Astrocyte of the cerebellum (primary cell): ENCODE data around the gene PSMA6.

Experiments
- DNase-seq: peaks from one replicate; pipeline ENCODE4 v3.0.0-alpha.2; 2011; ENCODE audit warnings: low read depth
- H3K4me3 ChIP-seq: 2 replicates; pipeline ENCODE4 v1.5.1; 2011; ENCODE audit warnings: mild to moderate bottlenecking, low read depth, low read length, moderate library complexity
- in situ Hi-C: cut with HindIII; loops from 2 replicates; pipeline ENCODE4 v1.10.0; 2017; ENCODE audit warnings: low sequenced_read_pairs
- TF ChIP-seq, protein P1 (sequence below): IDR thresholded peaks from 2 replicates; pipeline ENCODE4 v1.5.1; 2012; ENCODE audit warnings: low read length, low read depth, moderate library complexity, mild to moderate bottlenecking; ENCODE audit errors: missing control alignments

The PSMA6 gene

DNA sequence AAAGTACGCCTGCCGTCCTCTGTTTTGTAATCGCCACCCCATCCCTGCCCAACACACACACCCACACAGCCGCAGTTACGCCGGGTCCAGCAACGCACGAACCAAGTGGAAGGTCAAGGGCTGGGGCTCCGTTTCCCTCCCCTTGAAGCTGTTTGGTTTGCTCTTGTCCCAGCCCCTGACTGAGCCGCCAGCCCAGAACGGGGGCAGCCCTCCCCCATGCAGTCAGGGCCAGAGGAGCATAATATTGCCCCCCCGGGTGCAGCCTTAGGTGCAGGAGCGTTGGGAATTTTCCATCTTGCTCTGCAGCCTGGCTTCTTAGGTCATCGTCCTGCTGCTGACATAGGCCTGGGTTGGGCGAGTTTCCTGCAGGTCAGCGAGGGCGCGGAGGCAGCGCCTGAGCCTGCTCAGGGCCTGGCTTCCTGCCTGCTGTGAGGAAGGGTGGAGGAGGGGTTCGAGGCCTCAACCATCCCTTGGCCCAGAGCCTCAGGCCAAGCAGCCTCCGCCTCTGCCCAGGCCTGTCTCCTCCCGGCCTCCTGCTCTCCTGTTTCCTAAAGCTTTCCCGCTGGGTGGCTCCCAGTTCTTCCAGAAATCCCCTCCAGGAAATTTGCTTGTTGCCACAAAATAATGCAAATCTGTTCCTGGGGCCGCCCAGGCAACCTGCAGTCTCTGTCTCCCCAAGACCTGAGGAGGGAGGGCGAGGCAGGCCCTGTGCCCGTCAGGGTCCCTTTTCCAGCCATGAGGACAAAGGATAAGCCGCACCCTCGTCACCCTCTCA is 44.5 kb downstream of the PSMA6 start:
- TF ChIP-seq, protein P1, sequence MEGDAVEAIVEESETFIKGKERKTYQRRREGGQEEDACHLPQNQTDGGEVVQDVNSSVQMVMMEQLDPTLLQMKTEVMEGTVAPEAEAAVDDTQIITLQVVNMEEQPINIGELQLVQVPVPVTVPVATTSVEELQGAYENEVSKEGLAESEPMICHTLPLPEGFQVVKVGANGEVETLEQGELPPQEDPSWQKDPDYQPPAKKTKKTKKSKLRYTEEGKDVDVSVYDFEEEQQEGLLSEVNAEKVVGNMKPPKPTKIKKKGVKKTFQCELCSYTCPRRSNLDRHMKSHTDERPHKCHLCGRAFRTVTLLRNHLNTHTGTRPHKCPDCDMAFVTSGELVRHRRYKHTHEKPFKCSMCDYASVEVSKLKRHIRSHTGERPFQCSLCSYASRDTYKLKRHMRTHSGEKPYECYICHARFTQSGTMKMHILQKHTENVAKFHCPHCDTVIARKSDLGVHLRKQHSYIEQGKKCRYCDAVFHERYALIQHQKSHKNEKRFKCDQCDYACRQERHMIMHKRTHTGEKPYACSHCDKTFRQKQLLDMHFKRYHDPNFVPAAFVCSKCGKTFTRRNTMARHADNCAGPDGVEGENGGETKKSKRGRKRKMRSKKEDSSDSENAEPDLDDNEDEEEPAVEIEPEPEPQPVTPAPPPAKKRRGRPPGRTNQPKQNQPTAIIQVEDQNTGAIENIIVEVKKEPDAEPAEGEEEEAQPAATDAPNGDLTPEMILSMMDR, result no peak
- H3K4me3 ChIP-seq, result no peak overlapping the region
- in situ Hi-C loops, result no loop called here
- DNase-seq, result no peak

DNA sequence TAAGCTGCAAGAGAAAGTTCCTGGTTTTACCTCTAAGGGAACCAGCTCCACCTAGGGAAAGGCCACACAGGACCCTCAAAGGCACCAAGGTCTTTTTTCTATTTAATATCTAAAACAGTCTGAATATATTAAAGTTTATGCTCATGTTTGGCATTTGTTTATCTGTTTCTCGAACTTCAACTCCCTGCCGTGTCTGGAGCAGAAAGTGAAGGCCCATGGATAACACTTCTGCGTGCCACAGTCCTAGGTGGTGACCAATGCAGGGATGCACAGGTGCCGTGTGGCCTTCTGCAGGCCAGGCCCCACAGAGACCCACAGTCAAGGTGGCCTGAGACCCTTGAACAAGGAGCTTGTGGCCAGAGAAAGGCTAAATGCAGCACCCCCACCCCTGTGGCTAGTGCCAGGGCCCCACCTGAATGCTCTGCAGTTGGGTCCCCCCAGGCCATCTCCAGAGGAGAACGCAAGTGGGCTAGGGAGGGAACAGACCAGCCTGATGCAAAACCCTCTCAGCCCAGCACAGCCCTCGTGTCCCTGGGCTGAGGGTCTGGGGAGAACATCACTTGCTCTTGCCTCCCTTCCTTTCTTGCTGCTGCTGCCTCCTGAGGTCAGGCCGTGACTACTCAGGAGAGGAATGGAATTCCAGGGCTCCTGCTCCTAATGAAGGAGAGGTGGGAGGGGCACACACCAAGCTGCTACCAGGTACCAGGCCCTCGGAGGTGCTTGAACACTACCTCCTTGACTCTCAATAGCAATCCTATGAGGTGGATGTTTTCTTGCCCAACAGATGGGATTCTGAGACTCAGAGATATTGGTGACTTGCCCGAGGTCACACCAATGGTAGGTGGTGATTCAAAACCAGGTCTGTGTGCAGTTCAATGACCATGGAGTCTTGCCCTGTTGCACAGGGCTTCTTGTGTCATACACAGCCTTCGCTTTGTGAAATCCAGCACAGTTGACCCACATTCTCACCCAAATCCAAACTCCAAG is 45.4 kb downstream of the PSMA6 start:
- TF ChIP-seq, protein P1, result no peak
- H3K4me3 ChIP-seq, result no peak overlapping the region
- in situ Hi-C loops, result no loop called here
- DNase-seq, result no peak

DNA sequence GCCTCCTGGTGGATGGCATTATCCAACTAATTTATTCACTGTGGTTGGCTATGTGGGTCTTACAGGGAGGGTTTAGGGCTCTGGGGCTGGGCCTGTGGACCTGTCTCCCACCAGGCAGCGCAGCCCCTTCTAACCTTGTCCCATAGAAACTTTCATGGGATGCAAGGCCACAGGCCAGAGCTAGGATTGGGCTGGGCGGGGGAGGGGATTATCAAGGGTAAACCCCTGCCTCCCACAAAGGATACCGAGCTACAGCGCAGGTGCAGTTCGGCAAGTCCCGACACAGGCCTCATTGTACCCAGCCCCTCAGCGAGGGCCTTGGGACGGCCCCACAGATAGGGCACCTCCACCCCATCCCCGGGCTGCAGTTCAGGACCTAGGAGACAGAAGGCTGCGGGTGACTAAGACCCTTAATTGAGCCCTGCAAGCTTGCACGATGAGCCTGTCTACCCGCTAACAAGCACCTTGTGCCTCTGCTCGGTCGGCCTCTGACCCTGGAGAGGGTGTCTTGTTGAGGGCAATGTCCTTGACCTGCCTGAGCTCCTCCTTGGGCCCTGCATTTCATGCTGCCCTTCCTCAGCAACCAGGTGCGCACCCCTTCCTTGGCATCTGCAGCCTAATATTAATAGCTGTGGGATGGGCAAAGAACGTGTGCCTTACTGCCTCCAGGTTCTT is 46.7 kb downstream of the PSMA6 start:
- no peak overlapping the region for H3K4me3 ChIP-seq
- TF ChIP-seq, protein P1, result no peak
- no peak for DNase-seq
- in situ Hi-C loops, result no loop called here

DNA sequence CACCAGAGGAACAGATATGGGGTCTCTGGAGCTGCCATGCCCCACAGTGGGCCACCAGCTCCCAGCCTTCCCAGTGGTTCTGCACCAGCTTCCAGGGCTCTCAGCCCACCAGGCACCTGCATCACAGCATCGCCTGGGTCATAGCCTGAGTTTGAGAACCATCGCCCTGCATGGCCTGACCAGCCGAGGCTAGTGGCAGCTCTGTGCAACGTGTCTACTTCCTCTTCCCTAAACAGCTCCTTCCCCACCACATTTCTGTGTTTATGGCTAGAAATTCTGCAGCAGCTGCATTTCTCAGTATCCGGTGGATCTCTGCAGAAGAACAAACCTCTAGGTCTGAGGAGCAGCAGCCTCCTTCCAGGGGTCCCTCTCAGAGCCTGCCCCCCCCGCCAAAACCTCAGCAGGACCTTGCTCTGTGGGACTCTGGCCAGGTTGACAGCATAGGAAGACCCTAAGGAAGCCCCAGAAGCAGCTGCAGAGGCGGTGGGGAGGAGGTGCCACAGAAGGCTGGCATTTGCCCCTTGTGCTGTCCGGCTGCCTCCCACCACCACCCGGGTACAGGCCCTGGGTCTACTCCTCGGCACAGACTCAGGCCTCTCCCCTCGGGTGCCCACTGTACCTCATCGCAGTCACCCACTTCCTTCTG is 47.7 kb downstream of the PSMA6 start:
- in situ Hi-C loops, result no loop called here
- no peak overlapping the region for H3K4me3 ChIP-seq
- TF ChIP-seq, protein P1, result no peak
- no peak for DNase-seq

DNA sequence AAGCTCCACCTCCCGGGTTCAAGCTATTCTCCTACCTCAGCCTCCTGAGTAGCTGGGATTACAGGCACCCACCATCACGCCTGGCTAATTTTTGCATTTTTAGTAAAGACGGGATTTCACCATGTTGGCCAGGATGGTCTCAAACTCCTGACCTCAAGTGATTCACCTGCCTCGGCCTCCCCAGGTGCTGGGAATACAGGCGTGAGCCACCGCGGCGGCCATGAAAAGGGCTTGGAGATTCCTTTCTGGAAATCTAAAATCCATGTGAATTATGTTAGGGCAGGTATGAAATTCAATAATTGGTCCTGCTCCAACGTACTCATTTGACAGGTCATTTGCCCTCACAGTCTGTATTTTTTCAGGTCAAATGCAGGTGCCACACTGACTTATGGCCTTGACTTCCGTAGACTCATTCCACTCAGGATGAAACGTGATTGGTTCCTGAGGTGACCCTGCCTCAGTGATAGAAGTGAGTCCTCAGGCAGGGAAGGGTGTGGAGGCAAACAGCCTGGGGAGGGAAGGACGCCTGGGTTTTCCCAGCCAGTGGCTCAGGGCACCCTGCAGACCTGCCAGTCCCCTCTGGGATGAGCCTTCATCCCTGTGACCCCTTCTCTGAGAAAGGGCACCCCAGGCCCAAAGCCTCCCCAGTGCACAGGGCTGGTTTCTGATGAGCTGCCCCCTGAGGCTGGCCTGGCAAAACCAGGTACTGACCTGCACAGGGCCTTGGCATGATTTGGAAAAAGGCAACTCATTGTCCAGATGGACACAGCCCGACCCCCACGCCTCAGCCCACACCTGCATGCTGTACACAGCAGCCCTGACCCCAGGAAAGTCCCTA is 48.7 kb downstream of the PSMA6 start:
- H3K4me3 ChIP-seq, result no peak overlapping the region
- TF ChIP-seq, protein P1, result no peak
- in situ Hi-C loops, result no loop called here
- DNase-seq, result no peak
